Heart left ventricle (tissue), 13 donors: ENCODE data around the gene KIF13A.

ENCODE experiments used
- POLR2A ChIP-seq, 2 donors: fragments of 450-650 bp; IDR thresholded peaks; one replicate each; pipeline ENCODE4 v1.6.1; 2017; ENCODE audit warnings: antibody characterized with exemption in 2 of 2, mild to moderate bottlenecking in 2 of 2, moderate library complexity in 2 of 2
- TF ChIP-seq, protein P1 (sequence below), 12 donors: fragments of 200-600 bp; sonication (generic) in 4 of 12; IDR thresholded peaks; one replicate each; pipeline versions ENCODE4 v1.5.0 to v1.8.0; 2018 to 2022; ENCODE audit warnings: antibody characterized with exemption in 12 of 12, mild to moderate bottlenecking in 5 of 12
- donor health status: ischemic (EF 13 %, LVEDD 7.1; RV severe dilation, severe dysfunction).
- donor health status: DM: no; HTN: yes; CAD: no.
- donor health status: DM: no; HTN: no; CAD: no.
- donor health status: ischemic (EF 25% LVEDD 6.9; RV normal size, moderate dysfunction).
- donor health status: ischemic (EF 25% LVEDD 5.7; RV mildly dilated, moderate dysfunction).
- donor health status: ischemic (EF 35%, LVEDD 5.7; RV mildly dilated, moderate dysfunction).
- donor health status: nonischemic (EF 11% LVEDD 7.7; RV severe dilation, severe dysfunction).
- donor health status: DM: yes; HTN: yes; CAD: no.
- donor health status: PGD.
- donor health status: ischemic (EF 29% LVEDD 5.4; RV normal size, mild dysfunction).
- donor health status: nonischemic (EF 23%, LVEDD 6.1; RV moderate dilation, normal function).

DNA sequence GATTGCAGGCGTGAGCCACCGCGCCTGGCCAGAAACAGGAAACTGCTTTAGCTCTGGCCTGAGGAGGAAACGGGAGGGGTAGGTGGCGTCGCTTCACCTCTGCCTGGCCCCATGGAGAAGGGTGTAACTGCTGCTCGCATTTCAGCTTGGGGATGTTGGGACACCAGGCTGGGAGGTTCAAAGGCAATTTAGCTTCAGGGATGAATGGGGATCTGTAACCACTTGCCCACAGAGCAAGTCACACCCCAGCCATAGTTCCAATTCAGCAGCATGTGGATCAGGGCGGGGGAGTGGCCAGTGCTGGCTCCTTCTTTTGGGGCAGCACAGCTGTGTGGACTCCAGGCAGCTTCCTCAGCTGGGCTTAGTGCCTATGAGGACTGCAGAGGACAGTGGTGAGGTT is 245.9 kb downstream of the KIF13A start:
- TF ChIP-seq, protein P1, sequence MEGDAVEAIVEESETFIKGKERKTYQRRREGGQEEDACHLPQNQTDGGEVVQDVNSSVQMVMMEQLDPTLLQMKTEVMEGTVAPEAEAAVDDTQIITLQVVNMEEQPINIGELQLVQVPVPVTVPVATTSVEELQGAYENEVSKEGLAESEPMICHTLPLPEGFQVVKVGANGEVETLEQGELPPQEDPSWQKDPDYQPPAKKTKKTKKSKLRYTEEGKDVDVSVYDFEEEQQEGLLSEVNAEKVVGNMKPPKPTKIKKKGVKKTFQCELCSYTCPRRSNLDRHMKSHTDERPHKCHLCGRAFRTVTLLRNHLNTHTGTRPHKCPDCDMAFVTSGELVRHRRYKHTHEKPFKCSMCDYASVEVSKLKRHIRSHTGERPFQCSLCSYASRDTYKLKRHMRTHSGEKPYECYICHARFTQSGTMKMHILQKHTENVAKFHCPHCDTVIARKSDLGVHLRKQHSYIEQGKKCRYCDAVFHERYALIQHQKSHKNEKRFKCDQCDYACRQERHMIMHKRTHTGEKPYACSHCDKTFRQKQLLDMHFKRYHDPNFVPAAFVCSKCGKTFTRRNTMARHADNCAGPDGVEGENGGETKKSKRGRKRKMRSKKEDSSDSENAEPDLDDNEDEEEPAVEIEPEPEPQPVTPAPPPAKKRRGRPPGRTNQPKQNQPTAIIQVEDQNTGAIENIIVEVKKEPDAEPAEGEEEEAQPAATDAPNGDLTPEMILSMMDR (IDR thresholded peaks at IDR 0.05), result no peak
- TF ChIP-seq POLR2A (IDR thresholded peaks at IDR 0.05), result no peak
